H1 (cell line): Measurements from ENCODE around the gene NASP. TPM values are rescaled to one million over a fixed set of nuclear protein-coding genes. Genes with fewer than 3 reads are reported as not detected.

ENCODE experiments used
- CHD7 ChIP-seq: fragments of 300-600 bp; sonication (generic); IDR thresholded peaks from 2 replicates; pipeline ENCODE4 v1.7.1; 2012; ENCODE audit warnings: low read length, moderate library complexity, mild to moderate bottlenecking, inconsistent platforms; ENCODE audit not compliant: insufficient replicate concordance
- CREB1 ChIP-seq: IDR thresholded peaks from 2 replicates; pipeline ENCODE4 v1.6.1; 2012; ENCODE audit warnings: inconsistent platforms
- EZH2 ChIP-seq: fragments of 200-600 bp; sonication (generic); IDR thresholded peaks from 2 replicates; pipeline ENCODE4 v1.7.1; 2012; ENCODE audit warnings: low read depth, mild to moderate bottlenecking, moderate library complexity, low read length, inconsistent platforms; ENCODE audit not compliant: severe bottlenecking
- HDAC6 ChIP-seq: IDR thresholded peaks from one replicate; pipeline ENCODE4 v1.7.1; 2012; ENCODE audit warnings: low read depth, mild to moderate bottlenecking, inconsistent platforms, low read length, moderate library complexity
- YY1 ChIP-seq: IDR thresholded peaks from 2 replicates; pipeline ENCODE4 v1.6.1; 2011; ENCODE audit warnings: low read depth, mild to moderate bottlenecking, low read length
- polyA plus RNA-seq, 7 experiments: library from polyadenylated mRNA; depleted of rRNA in 3 of 7; stranded (reverse) in 5 of 7; unstranded in 2 of 7; fragments of >200 nt in 5 of 7; fragments of 200-250 nt in 2 of 7; gene quantifications; 1 replicate in 5 of 7; 2 replicates in 1 of 7; 4 replicates in 1 of 7; pipeline versions ENCODE4 v1.2.1 to v1.2.3, GENCODE V29; 2011 to 2013; ENCODE audit warnings: missing spikeins in 2 of 7, mixed read lengths in 2 of 7
- total RNA-seq: library from RNA; stranded (reverse); fragmentation: NEBNext Ultra II Directional; extraction: Animal tissue kit (Norgen Biotek cat#: 25700); gene quantifications from 2 replicates; pipeline ENCODE4 v1.2.1, GENCODE V29; 2021

NASP gene
- total and polyA plus RNA-seq, 2 of the 8 experiments (the other 6 are each of a cell fraction or from before 2014, with no cell fraction given), result 263 to 647 TPM

GRCh38 chr1:45541193-45541592 lies 42.6 kb upstream of the NASP start (continued):
- no peak for TF ChIP-seq CHD7
- TF ChIP-seq CREB1, result no peak
- no peak for TF ChIP-seq EZH2
- TF ChIP-seq YY1, result no peak
- no peak for TF ChIP-seq HDAC6
